HG03575 (cell line): ENCODE measurements around the gene PIEZO1.

ENCODE experiments used
- ATAC-seq: cut with Tn5 transposase; IDR thresholded peaks from one replicate; pipeline ENCODE4 v1.9.1; 2021; ENCODE audit not compliant: unreplicated experiment, insufficient number of reproducible peaks, low FRiP score; ENCODE audit errors: extremely low read depth

Gene PIEZO1

DNA sequence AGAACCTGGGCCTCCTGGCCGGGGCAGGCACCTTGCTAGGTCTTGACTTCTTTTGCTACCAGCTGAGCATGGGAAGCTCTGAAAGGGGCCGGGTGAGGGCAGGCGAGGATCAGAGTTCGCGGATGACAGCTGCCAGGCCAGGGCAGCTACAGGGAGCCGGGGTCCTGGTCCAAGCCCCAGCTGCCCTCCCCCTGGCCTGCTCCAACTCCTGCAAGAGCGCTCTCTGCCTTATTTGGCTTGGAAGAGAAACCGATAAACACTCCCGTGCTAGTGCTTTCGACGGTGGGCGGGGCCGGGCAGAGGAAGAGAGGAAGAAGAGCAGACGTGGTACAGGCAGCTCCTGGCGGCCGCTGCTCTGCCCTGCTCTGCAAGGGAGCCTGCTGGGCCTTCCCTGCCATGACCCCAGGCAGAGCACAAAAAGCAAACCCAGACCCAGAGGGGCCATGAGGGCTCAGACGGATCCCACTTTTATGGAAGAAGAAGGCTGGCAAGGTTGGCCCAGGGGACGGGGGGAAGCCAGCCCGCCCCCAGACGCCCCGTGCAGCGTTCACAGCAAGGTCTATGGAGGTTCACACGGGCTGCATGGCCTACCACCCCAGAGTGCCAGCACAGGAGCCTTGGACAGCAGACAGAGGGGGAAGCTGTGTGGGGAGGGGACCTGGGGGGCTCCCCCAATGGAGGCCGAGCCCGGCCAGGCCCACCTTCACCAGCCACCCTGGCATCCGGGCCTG is 25.6 kb downstream of the PIEZO1 start:
- ATAC-seq = no peak

- no peak for ATAC-seq
These were observed 26.1 kb downstream of the PIEZO1 start for GRCh38 chr16:88758944-88759244.

DNA sequence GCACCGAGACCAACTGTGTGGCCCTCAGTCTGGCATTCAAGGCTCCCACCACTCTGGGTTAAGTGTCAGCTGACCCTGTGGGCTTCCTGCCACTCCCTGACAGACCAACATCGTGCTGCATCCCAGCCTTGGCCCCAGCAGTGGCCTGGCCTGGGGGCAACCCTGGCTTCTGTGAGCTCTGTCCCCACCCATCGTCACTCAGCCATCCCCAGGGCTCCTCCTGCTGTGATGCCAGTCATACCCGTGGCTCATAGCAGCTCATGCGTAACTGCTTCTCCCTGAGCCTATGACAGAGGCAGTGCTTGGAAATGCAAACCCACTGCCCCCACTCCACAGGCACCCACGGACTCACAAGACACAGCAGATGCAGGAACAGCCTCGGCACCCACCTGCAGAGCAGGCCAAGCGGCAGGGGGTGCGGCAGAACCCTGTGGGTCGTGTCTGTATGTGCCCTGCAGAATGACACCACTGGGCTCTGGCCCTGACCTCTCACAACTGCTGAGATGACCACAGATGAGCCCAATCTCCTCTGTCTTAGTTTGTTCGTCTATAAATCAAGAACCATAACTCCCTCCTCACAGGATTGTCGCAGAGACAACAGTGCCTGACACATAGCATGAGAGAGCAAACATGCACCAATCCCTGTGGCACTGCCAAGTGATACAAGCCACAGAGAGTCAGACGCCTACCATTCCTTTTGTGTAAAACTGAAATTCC is 26.6 kb downstream of the PIEZO1 start:
- ATAC-seq = no peak

- no peak for ATAC-seq
These were observed 29.1 kb downstream of the PIEZO1 start for GRCh38 chr16:88755745-88756443.

DNA sequence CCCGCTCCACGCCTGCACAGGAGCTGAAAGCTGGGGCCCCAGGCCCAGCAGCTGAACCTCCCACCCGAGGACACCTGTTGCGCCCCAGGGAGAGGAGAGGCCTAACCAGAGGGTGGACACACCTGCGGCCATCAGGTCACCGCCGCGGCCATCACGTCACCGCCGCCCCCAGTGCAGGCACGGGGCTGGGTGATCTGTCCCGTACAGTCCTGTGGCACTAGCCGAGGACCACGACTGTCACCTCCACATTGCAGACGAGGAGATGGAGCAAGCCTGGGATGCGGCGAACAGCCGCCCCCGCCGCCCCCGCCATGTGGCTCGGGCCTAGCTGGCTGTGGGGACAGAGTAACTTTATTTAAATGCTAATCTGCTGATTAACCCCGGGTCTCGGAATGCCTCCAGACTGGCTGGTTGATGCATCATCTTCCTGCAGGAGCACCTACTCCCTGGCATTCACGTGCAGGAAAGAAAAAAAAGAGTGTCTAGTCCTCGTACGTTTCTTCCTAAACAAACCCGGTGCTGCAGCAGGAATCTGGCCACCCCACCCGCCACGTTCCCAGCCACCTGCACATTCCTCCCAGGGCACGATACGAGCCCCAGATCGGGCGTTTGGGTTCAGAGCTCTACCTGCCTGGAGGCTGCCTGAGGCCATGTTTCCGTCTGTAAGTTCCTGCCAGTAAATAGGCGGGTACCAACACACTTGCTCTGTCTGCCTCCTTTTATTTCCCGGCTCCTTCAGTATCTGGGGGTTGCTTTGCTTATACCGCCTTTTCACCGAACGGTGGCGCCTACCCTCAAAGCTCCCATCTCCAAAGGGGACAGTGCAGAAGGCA is 29.9 kb downstream of the PIEZO1 start:
- ATAC-seq = no peak

DNA sequence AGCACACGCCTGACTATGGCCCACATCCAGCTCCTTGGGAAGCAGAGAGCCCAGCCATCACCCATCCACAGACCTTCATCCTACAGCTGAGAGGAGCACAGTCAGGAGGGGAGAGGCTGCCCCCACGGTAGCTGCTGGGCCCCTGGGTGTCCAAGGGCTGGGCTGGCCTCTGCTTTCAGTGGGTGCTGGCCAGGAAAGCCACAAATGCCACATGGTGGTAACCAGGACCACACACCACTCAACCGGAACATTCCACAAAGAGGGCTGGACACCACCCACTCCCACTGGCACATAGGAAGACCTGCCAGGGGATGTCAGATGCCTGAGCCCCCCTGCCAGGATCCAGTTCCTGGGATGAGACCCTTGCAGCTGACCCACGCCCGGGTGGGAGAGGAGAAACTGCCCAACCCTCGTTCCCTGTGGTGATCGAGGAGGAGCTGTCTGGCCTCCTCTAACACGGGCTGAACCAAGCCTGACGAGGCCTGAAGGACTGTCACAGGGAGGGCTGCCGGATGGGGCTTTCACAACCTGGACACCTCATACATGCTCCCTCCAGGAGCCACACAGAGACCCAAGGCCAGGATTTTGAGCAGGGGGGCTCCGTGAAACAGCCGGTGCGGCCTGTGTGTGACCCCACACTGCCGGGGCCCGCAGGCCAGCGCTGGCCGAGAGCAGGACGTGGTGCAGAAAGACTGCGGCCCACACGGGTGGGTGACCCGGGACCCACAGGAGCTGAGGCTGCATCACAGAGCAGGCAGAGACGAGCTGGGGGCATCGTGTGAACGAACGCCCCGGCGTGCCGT is 30.7 kb downstream of the PIEZO1 start:
- no peak for ATAC-seq

DNA sequence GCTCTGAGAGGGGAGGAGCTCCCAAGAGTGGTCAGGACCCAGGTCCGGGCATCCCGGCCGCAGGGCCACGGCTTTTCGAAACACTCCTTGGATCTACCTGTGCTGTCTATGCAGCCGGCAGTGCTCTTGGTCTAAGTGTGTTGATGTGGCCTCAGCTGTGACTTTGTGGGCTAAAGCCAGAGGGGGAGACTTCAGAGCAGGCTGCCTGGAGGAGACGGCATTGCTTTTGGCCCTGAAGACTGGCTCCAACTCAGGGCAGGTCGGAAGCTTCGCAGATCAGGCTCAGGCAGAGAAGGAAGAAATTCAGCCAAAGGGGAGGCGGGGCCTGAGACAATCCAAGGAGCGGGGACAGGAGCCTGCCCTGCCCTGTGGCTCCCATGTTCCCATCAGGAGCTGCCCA is 31.4 kb downstream of the PIEZO1 start:
- ATAC-seq = no peak

DNA sequence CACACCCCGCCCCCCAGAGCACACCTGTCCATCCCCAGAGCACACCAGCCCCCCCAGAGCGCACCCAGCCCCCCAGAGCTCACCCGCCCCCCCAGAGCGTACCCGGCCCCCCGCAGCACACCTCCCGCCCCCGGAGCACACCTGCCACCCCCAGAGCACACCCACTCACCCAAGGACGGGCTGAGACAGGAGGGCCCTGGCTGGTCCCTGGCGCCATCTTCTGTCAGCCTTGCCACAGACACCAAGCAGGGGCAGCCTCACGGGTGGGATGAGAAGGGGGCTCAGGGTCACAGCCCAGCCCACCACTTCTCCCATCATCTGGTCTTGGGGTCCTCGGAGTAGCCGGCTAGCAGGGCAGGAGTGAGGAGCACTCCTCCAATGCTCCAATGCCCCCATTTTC is 31.8 kb downstream of the PIEZO1 start:
- ATAC-seq = no peak

GRCh38 chr16:88752386-88753002 is 32.5 kb downstream of the PIEZO1 start:
- ATAC-seq = no peak

DNA sequence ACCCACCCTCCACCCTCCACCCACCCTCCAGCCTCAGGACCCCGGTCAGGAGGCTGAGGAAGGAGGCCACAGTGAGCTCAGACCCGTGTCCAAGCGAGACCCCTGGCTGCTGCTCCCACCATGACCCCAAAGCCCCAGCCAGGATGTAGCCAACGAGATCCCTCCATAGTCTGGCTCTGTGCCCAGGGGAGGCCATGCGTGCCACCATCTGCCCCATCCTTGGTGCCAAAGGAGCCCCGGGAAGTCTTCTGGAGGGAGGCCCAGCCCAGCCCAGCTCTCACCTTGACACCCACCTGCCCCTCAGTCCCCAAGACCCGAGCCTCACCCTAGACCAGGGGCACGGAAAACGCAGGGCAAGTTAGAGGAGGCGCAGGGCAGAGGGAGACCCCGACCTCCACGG is 34.2 kb downstream of the PIEZO1 start:
- no peak for ATAC-seq

DNA sequence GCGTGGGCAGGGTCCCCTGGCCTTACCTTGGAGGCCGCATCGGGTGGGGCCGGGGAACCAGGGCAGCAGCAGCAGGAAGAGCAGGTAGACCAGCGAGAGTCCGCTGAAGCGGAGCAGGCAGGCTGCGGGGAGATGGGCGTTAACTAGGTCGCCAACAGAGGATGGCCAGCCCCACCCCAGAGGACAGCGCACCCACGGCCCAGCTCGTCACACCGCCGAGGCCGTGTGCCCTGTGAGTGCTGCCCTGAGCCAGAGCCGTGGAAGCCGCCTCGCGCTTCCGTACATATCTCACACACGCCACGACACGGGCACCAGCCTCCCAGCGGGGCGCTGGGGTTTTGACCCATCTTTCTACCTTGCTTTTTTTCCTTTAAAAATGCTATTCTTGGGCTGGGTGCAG is 35.7 kb downstream of the PIEZO1 start:
- ATAC-seq = no peak

GRCh38 chr16:88748364-88748763 is 36.7 kb downstream of the PIEZO1 start:
- no peak for ATAC-seq

- ATAC-seq = no peak
These were observed 37.3 kb downstream of the PIEZO1 start for GRCh38 chr16:88747588-88748301.

- ATAC-seq = no peak
These were observed 38.5 kb downstream of the PIEZO1 start for GRCh38 chr16:88746506-88746905.

GRCh38 chr16:88744577-88745521 is 40.2 kb downstream of the PIEZO1 start:
- no peak for ATAC-seq

- no peak for ATAC-seq
These were observed 41.1 kb downstream of the PIEZO1 start for GRCh38 chr16:88743693-88744576.
